HG03469 (cell line): Measurements from ENCODE around the gene APOF.
"Not testable (repeated sequence)": the region's sequence is repeated elsewhere in the genome, so short reads cannot be mapped to it uniquely, and the experiment has no call there.

Source experiments
- ATAC-seq: cut with Tn5 transposase; IDR thresholded peaks from one replicate; pipeline ENCODE4 v1.9.1; 2021; ENCODE audit warnings: mild to moderate bottlenecking, moderate library complexity, moderate number of reproducible peaks; ENCODE audit not compliant: unreplicated experiment

The APOF gene

GRCh38 chr12:56362130-56363059 is at the start of gene APOF:
Gene APOF, minus strand, starts transcription at chr12:56362857. Its CDS starts 112 bp downstream, at chr12:56362745.
- no peak for ATAC-seq

- ATAC-seq: no peak
Measured at GRCh38 chr12:56411781-56412639, 49.4 kb upstream of the APOF start.

- no peak for ATAC-seq
Measured at GRCh38 chr12:56410768-56411167, 48.1 kb upstream of the APOF start.

- ATAC-seq: no peak
Measured at GRCh38 chr12:56408799-56409417, 46.3 kb upstream of the APOF start.

DNA sequence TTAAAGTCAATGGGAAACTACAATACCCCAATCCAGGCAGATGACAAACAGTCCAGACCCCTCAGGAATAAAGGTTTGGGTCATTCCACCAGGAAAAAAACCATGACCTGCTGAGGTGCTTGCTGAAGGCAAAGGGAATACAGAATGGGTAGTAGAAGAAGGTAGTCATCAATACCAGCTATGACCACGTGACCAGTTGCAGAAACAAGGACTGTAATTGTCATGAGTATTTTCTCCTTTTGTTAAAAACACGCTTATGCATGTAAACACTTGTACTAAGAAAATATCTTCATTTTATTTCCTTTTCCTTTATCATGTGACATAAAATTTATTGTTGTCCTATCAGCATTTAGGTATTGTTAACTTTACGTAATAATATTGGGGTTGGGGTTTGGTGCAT is 41.6 kb upstream of the APOF start:
- not testable (repeated sequence) for ATAC-seq

DNA sequence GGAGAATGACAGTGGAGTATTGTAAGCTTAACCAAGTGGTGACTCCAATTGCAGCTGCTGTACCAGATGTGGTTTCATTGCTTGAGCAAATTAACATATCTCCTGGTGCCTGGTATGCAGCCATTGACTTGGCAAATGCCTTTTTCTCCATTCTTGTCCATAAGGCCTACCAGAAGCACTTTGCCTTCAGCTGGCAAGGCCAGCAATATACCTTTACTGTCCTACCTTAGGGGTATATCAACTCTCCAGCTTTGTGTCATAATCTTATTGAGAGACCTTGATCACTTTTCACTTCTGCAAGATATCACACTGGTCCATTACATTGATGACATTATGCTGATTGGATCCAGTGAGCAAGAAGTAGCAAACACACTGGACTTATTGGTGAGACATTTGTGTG is 39.0 kb upstream of the APOF start:
- not testable (repeated sequence) for ATAC-seq

DNA sequence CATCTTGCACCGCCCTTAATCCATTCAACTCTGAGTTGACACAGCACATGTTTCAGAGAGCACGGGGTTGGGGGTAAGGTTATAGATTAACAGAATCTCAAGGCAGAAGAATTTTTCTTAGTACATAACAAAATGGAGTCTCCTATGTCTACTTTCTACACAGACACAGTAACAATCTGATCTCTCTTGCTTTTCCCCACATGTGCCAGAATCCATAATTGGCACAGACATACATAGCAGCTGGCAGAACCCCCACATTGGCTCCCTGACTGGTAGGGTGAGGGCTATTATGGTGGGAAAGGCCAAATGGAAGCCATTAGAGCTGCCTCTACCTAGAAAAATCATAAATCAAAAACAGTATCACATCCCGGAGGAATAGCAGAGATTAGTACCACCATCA is 38.5 kb upstream of the APOF start:
- ATAC-seq: not testable (repeated sequence)

DNA sequence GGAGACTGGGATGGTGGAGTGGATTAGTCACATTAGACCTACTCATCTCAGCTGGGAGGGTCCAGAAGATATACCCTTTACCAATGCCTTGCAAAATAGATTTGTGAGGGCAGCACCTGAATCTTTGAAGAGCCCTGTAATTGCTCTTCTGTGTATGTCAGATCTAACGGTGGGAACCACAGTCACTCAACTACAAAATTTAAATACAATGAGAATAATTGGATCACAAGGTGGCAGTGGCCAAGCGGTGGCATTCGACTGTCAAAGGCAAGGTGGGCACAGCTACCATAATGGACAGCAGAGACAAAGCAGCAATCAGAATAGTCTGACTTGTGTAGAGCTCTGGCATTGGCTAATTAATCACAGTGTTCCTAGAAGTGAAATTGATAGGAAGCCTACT is 36.8 kb upstream of the APOF start:
- not testable (repeated sequence) for ATAC-seq

DNA sequence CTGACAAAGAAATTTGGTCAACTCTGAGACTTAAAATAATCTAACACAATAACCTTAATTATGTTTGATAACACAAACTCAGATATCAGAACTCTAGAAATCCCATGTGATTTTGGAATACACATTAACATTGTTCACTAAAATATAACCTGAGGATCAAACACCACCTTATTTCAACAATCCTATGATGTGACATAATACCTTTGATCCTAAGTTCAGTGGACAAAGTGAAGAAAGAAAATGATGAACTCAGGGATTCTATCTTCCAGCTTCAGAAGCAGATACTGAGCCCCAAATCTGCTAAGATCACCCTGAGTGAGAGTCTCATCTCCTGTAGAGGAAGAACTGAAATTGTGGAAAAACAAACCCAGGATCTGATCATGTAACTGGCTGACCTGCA is 35.7 kb upstream of the APOF start:
- no peak for ATAC-seq

DNA sequence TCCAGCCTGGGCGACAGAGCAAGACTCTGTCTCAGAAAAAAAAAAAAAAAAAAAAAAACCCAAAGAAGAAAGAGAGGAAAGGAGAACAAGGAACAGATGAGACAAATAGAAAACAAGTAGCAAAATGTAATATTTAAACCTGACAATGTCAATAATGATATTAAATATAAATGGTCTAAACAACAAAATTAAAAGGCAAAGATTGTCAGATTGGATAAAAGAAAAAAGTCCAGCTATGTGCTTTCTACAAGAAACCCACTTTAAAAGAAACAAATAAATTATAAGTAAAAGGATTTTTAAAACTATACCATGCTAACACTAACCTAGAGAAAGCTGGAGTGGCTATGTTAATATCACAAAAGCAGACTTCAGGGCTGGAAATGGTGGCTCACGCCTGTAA is 29.7 kb upstream of the APOF start:
- no peak for ATAC-seq

DNA sequence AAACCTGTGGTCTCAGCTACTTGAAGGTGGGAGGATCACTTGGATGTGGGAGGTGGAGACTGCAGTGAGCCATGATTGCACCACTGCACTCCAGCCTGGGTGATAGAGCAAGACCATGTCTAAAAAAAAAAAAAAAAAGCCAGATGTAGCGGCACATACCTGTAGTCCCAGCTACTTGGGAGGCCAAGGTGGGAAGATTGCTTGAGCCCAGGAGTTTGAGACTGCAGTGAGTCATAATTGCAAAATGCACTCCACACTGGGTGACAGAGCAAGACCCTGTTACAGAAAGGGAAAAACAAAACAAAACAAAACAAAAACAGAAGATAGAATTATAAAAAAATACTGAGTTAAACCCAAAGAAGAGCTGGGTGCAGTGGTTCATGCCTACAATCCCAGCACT is 29.1 kb upstream of the APOF start:
- ATAC-seq: no peak

- no peak for ATAC-seq
Measured at GRCh38 chr12:56389412-56389811, 26.8 kb upstream of the APOF start.

DNA sequence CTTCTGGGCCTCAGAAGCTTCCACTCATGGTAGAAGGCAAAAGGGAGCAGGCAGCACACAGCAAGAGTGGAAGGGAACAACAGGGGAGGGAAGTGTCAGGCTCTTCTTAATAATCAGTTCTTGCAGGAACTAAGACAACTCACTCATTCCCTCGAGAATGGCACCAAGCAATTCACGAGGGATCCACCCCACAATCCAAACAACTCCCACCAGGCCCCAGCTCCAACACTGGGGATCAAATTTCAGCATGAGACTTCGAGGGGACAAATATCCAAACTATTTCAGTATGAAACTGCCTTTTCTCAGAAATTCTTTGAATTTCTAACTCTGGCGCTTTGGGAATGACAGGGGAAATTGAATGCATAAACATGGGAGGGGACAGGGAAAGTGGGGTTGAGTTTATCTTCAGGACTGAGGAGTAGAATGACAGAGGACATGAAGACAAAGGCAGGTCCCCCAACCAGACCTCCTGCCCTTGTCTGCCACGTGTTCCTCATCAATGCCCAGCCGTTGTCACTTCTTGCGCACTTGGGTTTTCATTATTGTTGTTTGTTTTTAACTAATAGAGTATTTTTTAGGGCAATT is 24.6 kb upstream of the APOF start:
- no peak for ATAC-seq

- no peak for ATAC-seq
Measured at GRCh38 chr12:56385873-56386272, 23.2 kb upstream of the APOF start.

DNA sequence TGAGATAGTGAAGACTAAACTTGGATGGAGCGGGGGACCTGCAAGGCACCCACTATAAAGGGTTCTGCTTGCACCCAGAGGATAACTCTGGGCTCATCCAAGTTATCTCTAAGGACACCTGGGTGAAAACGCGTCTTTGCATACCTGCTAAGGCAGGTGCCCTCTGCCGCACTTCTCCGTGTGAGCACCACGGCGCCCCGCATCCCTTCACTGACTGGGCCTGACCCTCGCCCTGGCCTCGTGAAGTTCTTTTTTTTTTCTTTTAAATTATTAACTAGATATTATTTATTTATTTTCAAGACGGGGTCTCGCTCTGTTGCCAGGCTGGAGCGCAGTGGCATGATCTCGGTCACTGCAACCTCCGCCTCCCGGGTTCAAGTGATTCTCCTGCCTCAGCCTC is 20.0 kb upstream of the APOF start:
- ATAC-seq: no peak

GRCh38 chr12:56377989-56378316 is 15.3 kb upstream of the APOF start:
- ATAC-seq: no peak

GRCh38 chr12:56377310-56377988 is 14.8 kb upstream of the APOF start:
- ATAC-seq: no peak

GRCh38 chr12:56375598-56376434 is 13.2 kb upstream of the APOF start:
- no peak for ATAC-seq

- no peak for ATAC-seq
Measured at GRCh38 chr12:56374726-56375597, 12.3 kb upstream of the APOF start.
